Activated CD8-positive, alpha-beta memory T cell treated with anti-CD3 and anti-CD28 coated beads, Interleukin-2, amount 10 ng/mL, durations not matched to agents 7 days and 5 days (primary cell): Measurements from ENCODE around the gene ADCY3. TPM values are rescaled to one million over a fixed set of nuclear protein-coding genes. Genes with fewer than 3 reads are reported as not detected.
A peak's percentile ranks its signal among the peaks of the same experiment; 100 is the strongest.

Experiments used
- ATAC-seq: fragments of 150-1000 bp; cut with Tn5 transposase; one replicate; pipeline ENCODE4 v1.10.0; 2021; ENCODE audit warnings: moderate library complexity
- CTCF ChIA-PET: fragments of 350-600 bp; sonication (Branson Sonifier 250); formaldehyde crosslinking; loops from one replicate; lab custom pipeline; 2021; ENCODE audit warnings: antibody characterized with exemption; lab: Charles Lee
- DNase-seq: peaks from one replicate; pipeline ENCODE4 v3.0.0-alpha.2; 2020
- H3K27ac Mint-ChIP-seq: one replicate; pipeline ENCODE4 v1.8.0; 2021; ENCODE audit warnings: mild to moderate bottlenecking, mixed read lengths
- H3K27me3 Mint-ChIP-seq: one replicate; pipeline ENCODE4 v1.8.0; 2021; ENCODE audit warnings: mixed read lengths
- H3K36me3 Mint-ChIP-seq: one replicate; pipeline ENCODE4 v1.8.0; 2021; ENCODE audit warnings: mild to moderate bottlenecking, mixed read lengths
- H3K4me1 Mint-ChIP-seq: one replicate; pipeline ENCODE4 v1.8.0; 2021; ENCODE audit warnings: mixed read lengths
- H3K4me3 Mint-ChIP-seq: one replicate; pipeline ENCODE4 v1.8.0; 2021; ENCODE audit warnings: mild to moderate bottlenecking, moderate library complexity, mixed read lengths
- H3K9me3 Mint-ChIP-seq: one replicate; pipeline ENCODE4 v1.8.0; 2022; ENCODE audit warnings: low read depth, mixed read lengths
- total RNA-seq, 2 experiments: library from RNA; stranded (reverse); gene quantifications; one replicate each; pipeline ENCODE4 v1.2.3, GENCODE V29; 2021

The ADCY3 gene
- total RNA-seq, 2 experiments from 2014 or later, result 81.4 to 85.0 TPM

- Mint-ChIP-seq H3K27ac (no peak overlapping the region), H3K4me1 (peaks cover 10% of the 10 kb centered on the region), H3K36me3 (peaks cover 3% of the 10 kb centered on the region), H3K27me3 (no peaks in the 10 kb centered on the region), H3K4me3 (no peak overlapping the region), H3K9me3 (no peaks in the 10 kb centered on the region)
- CTCF ChIA-PET, result interaction anchor here (1.2 to 1.3 kb wide), 2 partner anchors 38 to 422 kb away, joined by 3 read pairs; partner anchors contain the start of genes CENPO and PTRHD1
- ATAC-seq, result no peak
- no peak for DNase-seq
These were observed 88.6 kb downstream of the ADCY3 start for GRCh38 chr2:24831221-24832072.

GRCh38 chr2:24830786-24831185 lies 89.3 kb downstream of the ADCY3 start:
- ATAC-seq (no peak), DNase-seq (no peak)
- H3K27ac Mint-ChIP-seq, result no peak overlapping the region
- no peaks in the 10 kb centered on the region for H3K27me3 Mint-ChIP-seq
- peaks cover 17% of the 10 kb centered on the region for H3K4me1 Mint-ChIP-seq
- H3K36me3 Mint-ChIP-seq, result peaks cover 1% of the 10 kb centered on the region
- no peaks in the 10 kb centered on the region for H3K9me3 Mint-ChIP-seq
- CTCF ChIA-PET, result interaction anchor here (1.3 kb wide), 1 partner anchor 37 kb away, joined by 3 read pairs; the partner anchor contains the start of genes CENPO and PTRHD1
- H3K4me3 Mint-ChIP-seq, result no peak overlapping the region

GRCh38 chr2:24830351-24830750 lies 89.7 kb downstream of the ADCY3 start:
- Mint-ChIP-seq H3K27me3 (no peaks in the 10 kb centered on the region), H3K4me1 (peaks cover 19% of the 10 kb centered on the region), H3K9me3 (no peaks in the 10 kb centered on the region), H3K36me3 (peaks cover 1% of the 10 kb centered on the region), H3K27ac (no peak overlapping the region), H3K4me3 (no peak overlapping the region)
- CTCF ChIA-PET, result interaction anchor here (1.3 kb wide), 1 partner anchor 37 kb away, joined by 3 read pairs; the partner anchor contains the start of genes CENPO and PTRHD1
- DNase-seq (no peak), ATAC-seq (no peak)

- DNase-seq, result no peak
- no peak for ATAC-seq
- no peaks in the 10 kb centered on the region for H3K27me3 Mint-ChIP-seq
- H3K9me3 Mint-ChIP-seq, result no peaks in the 10 kb centered on the region
- H3K4me3 Mint-ChIP-seq, result no peak overlapping the region
- peaks cover 11% of the 10 kb centered on the region for H3K36me3 Mint-ChIP-seq
- peaks cover 19% of the 10 kb centered on the region for H3K4me1 Mint-ChIP-seq
- no peak overlapping the region for H3K27ac Mint-ChIP-seq
- CTCF ChIA-PET, result interaction anchor here (0.8 to 5.0 kb wide), 30 partner anchors 8 to 468 kb away, joined by 3 to 70 read pairs (median 4); partner anchors contain the start of genes CENPO, ITSN2 and PTRHD1
These were observed 91.6 kb downstream of the ADCY3 start for GRCh38 chr2:24828238-24828996.

GRCh38 chr2:24827321-24828237 lies 92.5 kb downstream of the ADCY3 start:
- ATAC-seq, result peak; percentile 86
- DNase-seq, result peak; percentile 84
- H3K9me3 Mint-ChIP-seq, result no peaks in the 10 kb centered on the region
- peak overlapping the region; percentile 47 for H3K27ac Mint-ChIP-seq
- CTCF ChIA-PET, result interaction anchor here (0.8 to 5.0 kb wide), 32 partner anchors 9 to 467 kb away, joined by 3 to 70 read pairs (median 4); partner anchors contain the start of genes CENPO, ITSN2 and PTRHD1
- H3K4me1 Mint-ChIP-seq, result peaks cover 19% of the 10 kb centered on the region
- H3K27me3 Mint-ChIP-seq, result no peaks in the 10 kb centered on the region
- H3K4me3 Mint-ChIP-seq, result no peak overlapping the region
- H3K36me3 Mint-ChIP-seq, result peaks cover 18% of the 10 kb centered on the region

GRCh38 chr2:24826773-24827145 lies 93.3 kb downstream of the ADCY3 start:
- Mint-ChIP-seq H3K36me3 (peaks cover 22% of the 10 kb centered on the region), H3K27me3 (no peaks in the 10 kb centered on the region), H3K27ac (peak overlapping the region; percentile 80), H3K4me1 (peaks cover 19% of the 10 kb centered on the region), H3K9me3 (no peaks in the 10 kb centered on the region), H3K4me3 (no peak overlapping the region)
- no peak for ATAC-seq
- DNase-seq, result no peak
- CTCF ChIA-PET, result interaction anchor here (1.0 to 5.0 kb wide), 17 partner anchors 8 to 417 kb away, joined by 3 to 70 read pairs (median 4); partner anchors contain the start of genes CENPO, NCOA1 and PTRHD1

GRCh38 chr2:24825883-24826772 lies 93.9 kb downstream of the ADCY3 start:
- peak; percentile 39 for DNase-seq
- ATAC-seq, result peak; percentile 22
- Mint-ChIP-seq H3K27ac (peak overlapping the region; percentile 80), H3K27me3 (no peaks in the 10 kb centered on the region), H3K36me3 (peaks cover 27% of the 10 kb centered on the region), H3K4me3 (no peak overlapping the region), H3K4me1 (peaks cover 19% of the 10 kb centered on the region), H3K9me3 (no peaks in the 10 kb centered on the region)
- CTCF ChIA-PET, result interaction anchor here (0.7 to 5.0 kb wide), 14 partner anchors 11 to 416 kb away, joined by 3 to 70 read pairs (median 4); partner anchors contain the start of genes CENPO, NCOA1 and PTRHD1

GRCh38 chr2:24824966-24825882 lies 94.8 kb downstream of the ADCY3 start:
- peaks cover 19% of the 10 kb centered on the region for H3K4me1 Mint-ChIP-seq
- no peaks in the 10 kb centered on the region for H3K27me3 Mint-ChIP-seq
- H3K36me3 Mint-ChIP-seq, result peaks cover 35% of the 10 kb centered on the region
- CTCF ChIA-PET, result interaction anchor here (0.7 to 5.0 kb wide), 8 partner anchors 12 to 415 kb away, joined by 3 to 70 read pairs (median 4); partner anchors contain the start of genes CENPO, NCOA1 and PTRHD1
- H3K4me3 Mint-ChIP-seq, result no peak overlapping the region
- peak overlapping the region; percentile 80 for H3K27ac Mint-ChIP-seq
- no peak for ATAC-seq
- no peaks in the 10 kb centered on the region for H3K9me3 Mint-ChIP-seq
- DNase-seq, result peak; percentile 57

- Mint-ChIP-seq H3K4me3 (no peak overlapping the region), H3K9me3 (no peaks in the 10 kb centered on the region), H3K36me3 (peaks cover 39% of the 10 kb centered on the region), H3K27me3 (no peaks in the 10 kb centered on the region), H3K27ac (no peak overlapping the region), H3K4me1 (peaks cover 19% of the 10 kb centered on the region)
- DNase-seq (peak; percentile 35), ATAC-seq (no peak)
- CTCF ChIA-PET, result interaction anchor here (1.1 kb wide), 2 partner anchors 15 to 421 kb away, joined by 3 read pairs; no protein-coding TSS in a partner anchor
These were observed 95.9 kb downstream of the ADCY3 start for GRCh38 chr2:24824071-24824588.

- Mint-ChIP-seq H3K27ac (peak overlapping the region; percentile 25), H3K27me3 (no peaks in the 10 kb centered on the region), H3K4me3 (no peak overlapping the region), H3K4me1 (peaks cover 18% of the 10 kb centered on the region), H3K36me3 (peaks cover 53% of the 10 kb centered on the region), H3K9me3 (no peaks in the 10 kb centered on the region)
- ATAC-seq (no peak), DNase-seq (peak; percentile 30)
- CTCF ChIA-PET, result interaction anchor here (0.9 kb wide), 1 partner anchor 11 kb away, joined by 4 read pairs; no protein-coding TSS in a partner anchor
These were observed 97.9 kb downstream of the ADCY3 start for GRCh38 chr2:24822049-24822706.
